Measurements from ENCODE around the gene ARSA.
A peak's percentile ranks its signal among the peaks of the same experiment; 100 is the strongest.

ARSA gene

DNA sequence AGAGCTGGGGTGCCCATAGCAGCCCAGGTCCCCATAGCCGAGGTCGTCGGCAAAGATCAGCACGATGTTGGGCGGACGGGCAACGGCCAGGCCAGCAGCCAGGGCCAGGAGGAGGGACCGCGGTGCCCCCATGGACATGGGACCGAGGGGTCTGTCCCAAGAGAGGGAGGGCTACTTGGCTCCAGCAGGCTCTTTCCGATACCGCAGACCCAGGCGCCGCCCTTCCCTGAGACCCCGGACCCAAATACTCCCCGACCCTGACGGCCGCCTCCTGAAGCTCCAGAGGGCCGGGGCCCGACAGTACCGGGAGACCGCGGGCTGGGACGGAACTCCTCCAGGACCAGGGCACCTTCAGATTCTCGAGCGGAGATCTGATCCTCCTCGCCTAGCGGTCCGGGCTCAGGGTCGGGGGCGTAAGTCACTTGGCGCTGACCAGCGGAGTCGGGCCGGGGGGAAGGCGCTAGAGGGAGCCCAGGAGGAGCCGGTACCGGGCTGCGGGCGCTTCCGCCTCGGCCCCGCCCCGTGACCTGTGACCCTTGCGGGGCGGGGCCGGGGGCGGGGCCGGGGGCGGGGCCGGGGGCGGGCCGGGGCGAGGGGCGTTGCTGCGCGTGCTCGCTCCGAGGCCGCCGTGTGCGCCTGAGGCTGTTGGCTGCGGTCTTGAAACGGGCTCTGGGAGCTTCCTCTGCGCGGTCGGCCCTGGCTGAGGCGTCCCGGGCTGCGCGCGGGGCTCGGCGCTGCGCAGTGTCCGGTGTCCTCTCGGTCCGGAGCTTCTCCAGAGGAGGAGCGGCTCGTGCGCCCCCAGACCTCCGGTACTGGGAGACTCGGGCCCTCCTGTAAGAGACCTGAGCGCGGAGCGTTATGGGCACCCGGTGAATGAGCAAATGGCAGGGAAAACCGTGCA is at the start of gene ARSA:
Gene ARSA, minus strand, starts transcription at position 511 of the 901 bp plus-strand sequence. Its CDS starts 373 bp downstream, at position 138.
- Histone ChIP-seq H3K27ac (ENCODE audit: low read length) (no peak within 1 kb of the TSS), H3K4me1 (ENCODE audit: control insufficient read depth, low read depth, low read length) (no peaks in the 10 kb centered on the region), H3K9me3 (ENCODE audit: control insufficient read depth, low read depth, low read length) (no peaks in the 10 kb centered on the region), H3K36me3 (ENCODE audit: control insufficient read depth, low read depth, low read length) (no peaks in the 10 kb centered on the region), H3K27me3 (ENCODE audit: control insufficient read depth, insufficient read depth, low read length) (peaks cover 14% of the 10 kb centered on the region), H3K4me3 (ENCODE audit: low read length) (peak within 1 kb of the TSS; percentile 81), H3K9ac (ENCODE audit: low read length) (peak within 1 kb of the TSS; percentile 45)

DNA sequence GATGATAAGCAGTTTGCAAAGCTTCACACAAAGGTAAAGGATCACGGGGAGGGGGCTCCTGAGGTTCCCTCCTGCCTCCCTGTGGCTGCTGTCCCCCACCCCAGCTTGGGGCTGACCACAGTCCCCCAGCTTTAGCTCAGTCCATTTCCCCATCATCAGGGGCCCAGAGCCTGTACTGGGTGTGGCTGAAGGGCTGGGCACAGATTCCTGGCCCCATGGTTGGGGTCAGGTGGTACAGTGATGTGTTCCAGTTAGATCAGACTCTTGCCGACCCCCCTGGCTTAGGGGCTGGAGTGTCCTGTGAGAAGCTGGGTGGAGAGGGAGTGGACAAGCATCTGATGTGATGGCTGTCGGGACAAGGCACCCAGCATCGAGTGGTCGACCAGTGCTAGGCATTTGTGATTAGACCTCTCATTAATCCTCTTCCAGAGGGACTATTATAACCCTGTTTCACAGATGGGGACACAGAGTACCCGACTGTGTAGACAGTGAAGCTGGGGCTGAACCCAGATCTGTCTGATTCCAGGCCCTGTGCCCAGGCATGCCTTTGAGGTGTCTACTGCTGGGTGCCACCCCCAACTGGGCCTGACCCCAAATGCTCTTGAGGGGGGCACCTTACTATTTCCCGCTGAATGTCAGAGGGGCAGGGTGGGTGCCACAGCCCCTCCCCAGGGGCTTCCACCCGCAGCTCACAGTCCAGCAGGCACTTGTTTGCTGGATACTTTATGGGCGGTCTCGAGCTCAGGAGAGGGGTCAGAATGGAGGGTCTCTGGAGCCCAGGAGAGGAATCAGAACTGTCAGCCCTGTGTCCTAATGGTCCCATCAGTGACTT is 48.9 kb upstream of the ARSA start:
- H3K9me3 ChIP-seq (ENCODE audit: control insufficient read depth, low read depth, low read length) = no peaks in the 10 kb centered on the region
- no peak overlapping the region for H3K27ac ChIP-seq (ENCODE audit: low read length)
- peaks cover 5% of the 10 kb centered on the region for H3K4me1 ChIP-seq (ENCODE audit: control insufficient read depth, low read depth, low read length)
- peaks cover 19% of the 10 kb centered on the region for H3K27me3 ChIP-seq (ENCODE audit: control insufficient read depth, insufficient read depth, low read length)
- no peak overlapping the region for H3K4me3 ChIP-seq (ENCODE audit: low read length)
- H3K36me3 ChIP-seq (ENCODE audit: control insufficient read depth, low read depth, low read length) = no peaks in the 10 kb centered on the region
- H3K9ac ChIP-seq (ENCODE audit: low read length) = no peak overlapping the region

DNA sequence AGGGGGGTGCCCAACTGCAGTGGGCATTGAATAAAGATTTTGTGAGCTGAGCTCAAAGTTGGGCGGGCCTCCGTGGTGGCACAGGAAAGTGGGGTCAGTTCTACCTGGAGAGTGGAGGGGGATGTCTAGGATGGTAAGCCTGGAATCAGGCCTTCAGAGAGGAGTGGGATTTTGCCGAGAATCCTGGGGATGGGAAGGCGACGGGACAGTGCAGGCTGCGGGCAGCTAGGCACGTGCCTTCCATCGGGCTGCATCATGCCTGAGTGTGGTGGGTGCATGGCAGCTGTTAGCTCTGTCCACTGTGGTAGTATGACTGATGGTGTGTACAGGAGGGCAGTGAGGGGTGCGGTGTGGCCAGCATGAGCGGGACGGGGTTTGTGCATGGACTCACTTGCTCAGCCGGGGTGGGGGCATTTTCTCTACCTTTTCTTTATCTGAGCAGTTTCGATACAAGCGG is 48.3 kb upstream of the ARSA start:
- H3K9ac ChIP-seq (ENCODE audit: low read length) = no peak overlapping the region
- no peak overlapping the region for H3K27ac ChIP-seq (ENCODE audit: low read length)
- H3K4me1 ChIP-seq (ENCODE audit: control insufficient read depth, low read depth, low read length) = peaks cover 5% of the 10 kb centered on the region
- peaks cover 19% of the 10 kb centered on the region for H3K27me3 ChIP-seq (ENCODE audit: control insufficient read depth, insufficient read depth, low read length)
- H3K9me3 ChIP-seq (ENCODE audit: control insufficient read depth, low read depth, low read length) = no peaks in the 10 kb centered on the region
- H3K4me3 ChIP-seq (ENCODE audit: low read length) = no peak overlapping the region
- H3K36me3 ChIP-seq (ENCODE audit: control insufficient read depth, low read depth, low read length) = no peaks in the 10 kb centered on the region

DNA sequence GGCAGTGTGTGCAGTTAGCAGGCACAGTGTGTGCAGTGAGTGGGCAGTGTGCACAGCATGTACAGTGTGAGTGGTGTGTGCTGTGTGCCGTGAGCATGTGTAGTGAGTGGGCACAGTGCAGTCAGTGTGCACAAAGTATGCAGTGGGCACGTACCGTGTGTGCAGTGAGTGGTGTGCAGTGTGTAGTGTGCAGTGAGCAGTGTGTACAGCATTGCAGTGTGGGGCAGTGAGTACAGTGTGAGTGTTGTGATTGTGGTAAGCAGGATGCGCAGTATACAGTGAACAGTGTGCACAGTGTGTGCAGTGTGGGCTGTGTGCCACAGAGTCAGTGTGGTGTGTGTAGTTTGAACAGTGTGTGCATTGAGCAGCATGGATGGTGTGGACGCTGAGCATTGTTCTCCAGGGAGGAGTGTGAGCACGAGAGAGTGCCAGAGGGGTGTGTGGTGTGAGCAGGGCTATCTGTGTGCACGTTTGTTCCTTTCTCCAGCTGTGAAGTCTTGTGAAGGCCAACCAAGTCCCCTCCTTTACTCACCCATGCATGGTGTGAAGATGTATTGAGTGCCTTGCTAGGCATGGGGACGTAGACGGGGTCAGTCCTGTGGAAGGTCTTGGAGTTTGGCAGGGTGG is 47.7 kb upstream of the ARSA start:
- H3K9me3 ChIP-seq (ENCODE audit: control insufficient read depth, low read depth, low read length) = no peaks in the 10 kb centered on the region
- no peak overlapping the region for H3K27ac ChIP-seq (ENCODE audit: low read length)
- H3K27me3 ChIP-seq (ENCODE audit: control insufficient read depth, insufficient read depth, low read length) = peaks cover 19% of the 10 kb centered on the region
- H3K4me3 ChIP-seq (ENCODE audit: low read length) = peak overlapping the region; percentile 66
- no peak overlapping the region for H3K9ac ChIP-seq (ENCODE audit: low read length)
- peaks cover 5% of the 10 kb centered on the region for H3K4me1 ChIP-seq (ENCODE audit: control insufficient read depth, low read depth, low read length)
- no peaks in the 10 kb centered on the region for H3K36me3 ChIP-seq (ENCODE audit: control insufficient read depth, low read depth, low read length)

DNA sequence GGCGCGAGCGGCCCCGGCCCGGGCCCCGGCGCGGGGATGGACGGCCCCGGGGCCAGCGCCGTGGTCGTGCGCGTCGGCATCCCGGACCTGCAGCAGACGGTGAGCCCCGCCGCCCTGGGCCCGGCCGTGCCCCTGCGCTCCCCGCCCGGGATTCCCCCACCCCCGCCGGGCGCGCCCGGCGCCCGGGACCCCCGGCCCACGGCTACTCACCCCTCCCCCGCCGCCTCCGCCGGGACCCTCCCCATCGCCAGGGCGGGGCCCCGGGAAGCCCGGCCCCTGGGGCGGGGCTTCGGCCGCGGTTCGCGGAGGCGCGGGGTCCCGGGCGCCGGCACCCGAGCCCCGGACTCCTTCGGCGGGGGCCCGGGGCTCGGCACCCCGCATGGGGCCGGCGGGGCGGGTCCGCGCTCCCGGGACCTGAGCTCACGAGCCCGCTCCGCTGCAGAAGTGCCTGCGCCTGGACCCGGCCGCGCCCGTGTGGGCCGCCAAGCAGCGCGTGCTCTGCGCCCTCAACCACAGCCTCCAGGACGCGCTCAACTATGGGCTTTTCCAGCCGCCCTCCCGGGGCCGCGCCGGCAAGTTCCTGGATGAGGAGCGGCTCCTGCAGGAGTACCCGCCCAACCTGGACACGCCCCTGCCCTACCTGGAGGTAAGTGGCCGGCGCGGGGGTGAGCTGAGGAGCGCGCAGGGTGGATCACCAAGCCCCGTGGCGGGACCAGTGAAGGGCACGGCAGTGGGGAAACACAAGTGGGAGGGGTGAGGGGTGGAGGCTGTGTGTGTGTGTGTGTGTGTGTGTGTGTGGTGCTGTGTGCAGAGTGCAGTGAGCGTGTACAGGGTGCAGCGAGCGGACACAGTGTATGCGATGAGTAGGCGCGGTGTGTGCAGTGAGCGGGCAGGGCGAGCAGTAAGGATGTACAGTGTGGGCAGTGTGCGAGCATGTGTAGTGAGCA is 46.9 kb upstream of the ARSA start:
- Histone ChIP-seq H3K4me3 (ENCODE audit: low read length) (peak overlapping the region; percentile 66), H3K9me3 (ENCODE audit: control insufficient read depth, low read depth, low read length) (no peaks in the 10 kb centered on the region), H3K36me3 (ENCODE audit: control insufficient read depth, low read depth, low read length) (no peaks in the 10 kb centered on the region), H3K27me3 (ENCODE audit: control insufficient read depth, insufficient read depth, low read length) (peaks cover 19% of the 10 kb centered on the region), H3K9ac (ENCODE audit: low read length) (peak overlapping the region; percentile 12), H3K4me1 (ENCODE audit: control insufficient read depth, low read depth, low read length) (peaks cover 5% of the 10 kb centered on the region), H3K27ac (ENCODE audit: low read length) (no peak overlapping the region)

DNA sequence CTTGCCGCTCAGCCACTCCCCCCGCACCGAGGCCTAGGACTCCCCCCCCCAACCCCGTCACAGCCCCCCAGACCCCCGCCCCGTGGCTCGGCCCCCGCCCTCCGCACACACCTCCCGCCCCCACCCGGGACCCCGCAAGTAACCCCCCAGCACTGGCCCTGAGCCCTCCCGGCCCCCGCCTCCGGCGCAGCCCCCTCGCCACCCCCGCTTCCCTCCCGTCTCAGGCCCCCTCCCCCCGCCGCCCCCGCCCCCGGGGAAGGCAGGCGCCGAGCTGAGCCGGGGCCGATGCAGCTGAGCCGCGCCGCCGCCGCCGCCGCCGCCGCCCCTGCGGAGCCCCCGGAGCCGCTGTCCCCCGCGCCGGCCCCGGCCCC is 46.2 kb upstream of the ARSA start:
- no peaks in the 10 kb centered on the region for H3K36me3 ChIP-seq (ENCODE audit: control insufficient read depth, low read depth, low read length)
- peaks cover 5% of the 10 kb centered on the region for H3K4me1 ChIP-seq (ENCODE audit: control insufficient read depth, low read depth, low read length)
- H3K27ac ChIP-seq (ENCODE audit: low read length) = no peak overlapping the region
- H3K9me3 ChIP-seq (ENCODE audit: control insufficient read depth, low read depth, low read length) = no peaks in the 10 kb centered on the region
- no peak overlapping the region for H3K9ac ChIP-seq (ENCODE audit: low read length)
- H3K27me3 ChIP-seq (ENCODE audit: control insufficient read depth, insufficient read depth, low read length) = peaks cover 19% of the 10 kb centered on the region
- peak overlapping the region; percentile 57 for H3K4me3 ChIP-seq (ENCODE audit: low read length)

DNA sequence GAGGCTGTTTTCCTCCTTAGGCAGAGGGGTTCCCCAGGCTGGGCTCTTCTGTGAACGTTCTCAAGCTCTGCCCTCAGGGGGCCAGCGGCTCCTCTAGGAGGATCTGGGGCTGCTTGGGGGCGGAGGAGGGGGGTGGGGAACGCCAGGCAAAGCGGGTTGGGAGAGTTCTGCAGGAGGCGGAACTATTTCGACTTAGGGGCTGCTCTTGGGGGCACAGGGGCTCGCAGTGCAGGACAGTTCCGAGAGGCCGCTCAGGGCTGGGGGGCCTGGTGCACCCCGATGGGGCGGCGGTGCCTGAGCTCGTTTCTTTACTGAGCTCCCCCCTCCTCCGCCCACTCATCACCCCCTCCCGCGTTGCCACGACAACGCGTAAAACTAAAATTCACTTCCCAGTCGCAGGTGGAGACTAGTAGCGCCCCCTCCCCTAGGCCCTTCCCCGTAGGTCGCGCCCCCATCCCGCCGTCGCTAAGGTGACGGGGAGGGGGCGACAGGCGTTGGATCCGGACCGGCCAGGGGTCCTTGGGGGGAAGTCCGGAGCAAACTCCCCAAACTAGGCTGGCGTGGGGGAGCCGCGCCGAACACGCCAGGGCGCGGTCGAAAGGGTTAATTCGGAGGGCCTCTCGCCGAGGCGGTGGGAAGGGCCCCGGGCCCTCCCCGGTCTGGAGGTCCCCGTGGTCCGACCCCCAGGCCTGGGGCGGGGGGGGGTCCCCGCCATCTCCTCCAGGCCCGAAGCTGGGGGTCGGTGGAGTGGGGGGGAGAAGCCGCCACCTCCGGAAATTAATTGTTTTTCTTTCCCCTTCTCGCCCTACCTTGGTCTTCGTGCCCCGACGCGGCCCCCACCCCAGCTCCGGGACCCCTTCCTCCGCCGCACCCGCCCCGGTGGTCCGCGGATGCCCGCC is 45.5 kb upstream of the ARSA start:
- Histone ChIP-seq H3K27me3 (ENCODE audit: control insufficient read depth, insufficient read depth, low read length) (peaks cover 19% of the 10 kb centered on the region), H3K36me3 (ENCODE audit: control insufficient read depth, low read depth, low read length) (no peaks in the 10 kb centered on the region), H3K27ac (ENCODE audit: low read length) (no peak overlapping the region), H3K4me1 (ENCODE audit: control insufficient read depth, low read depth, low read length) (peaks cover 5% of the 10 kb centered on the region), H3K9me3 (ENCODE audit: control insufficient read depth, low read depth, low read length) (no peaks in the 10 kb centered on the region), H3K9ac (ENCODE audit: low read length) (peak overlapping the region; percentile 32), H3K4me3 (ENCODE audit: low read length) (peak overlapping the region; percentile 57)

DNA sequence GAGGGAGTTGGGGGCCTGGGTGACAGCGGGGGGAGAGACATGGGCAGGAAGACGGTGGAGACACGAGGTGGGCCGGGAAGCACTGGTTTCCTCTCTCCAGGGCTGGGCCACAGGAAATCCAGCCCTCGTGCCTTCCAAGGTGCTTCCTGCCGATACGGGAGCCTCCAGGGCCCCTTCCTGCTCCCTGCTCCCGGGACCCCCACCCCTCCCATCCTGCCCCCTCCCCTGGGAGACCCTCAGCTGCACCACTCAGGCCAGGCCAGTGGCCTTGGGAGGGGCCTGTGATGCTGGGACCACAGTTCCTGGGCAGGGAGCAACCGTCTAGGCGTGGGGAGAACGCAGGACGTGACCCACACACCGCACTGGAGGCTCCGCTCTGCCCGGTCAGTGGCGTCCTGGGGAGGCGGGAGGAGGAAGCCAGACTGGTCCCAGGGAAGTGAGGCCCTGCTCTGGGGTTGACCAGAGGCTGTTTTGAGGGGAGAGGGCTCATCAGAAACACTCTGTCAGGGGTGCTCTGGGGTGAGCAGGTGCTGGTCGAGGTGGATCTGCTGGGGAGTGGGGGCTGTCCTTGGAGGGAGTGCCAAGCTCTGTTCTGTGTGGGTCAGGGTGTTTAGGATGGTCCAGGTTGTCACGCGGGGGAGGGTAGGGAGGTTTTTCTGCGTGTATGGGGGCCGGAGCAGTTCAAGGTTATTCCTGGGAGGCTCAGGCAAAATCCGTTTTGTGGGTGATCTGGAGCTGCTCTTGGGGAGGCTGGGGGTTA is 44.7 kb upstream of the ARSA start, which contains the start of gene SHANK3:
Gene SHANK3, plus strand, starts transcription at position 353 of the 760 bp plus-strand sequence.
- Histone ChIP-seq H3K4me1 (ENCODE audit: control insufficient read depth, low read depth, low read length) (peaks cover 5% of the 10 kb centered on the region), H3K36me3 (ENCODE audit: control insufficient read depth, low read depth, low read length) (no peaks in the 10 kb centered on the region), H3K27ac (ENCODE audit: low read length) (no peak within 1 kb of the TSS), H3K9ac (ENCODE audit: low read length) (peak within 1 kb of the TSS; percentile 32), H3K27me3 (ENCODE audit: control insufficient read depth, insufficient read depth, low read length) (peaks cover 19% of the 10 kb centered on the region), H3K4me3 (ENCODE audit: low read length) (peak within 1 kb of the TSS; percentile 57), H3K9me3 (ENCODE audit: control insufficient read depth, low read depth, low read length) (no peaks in the 10 kb centered on the region)

DNA sequence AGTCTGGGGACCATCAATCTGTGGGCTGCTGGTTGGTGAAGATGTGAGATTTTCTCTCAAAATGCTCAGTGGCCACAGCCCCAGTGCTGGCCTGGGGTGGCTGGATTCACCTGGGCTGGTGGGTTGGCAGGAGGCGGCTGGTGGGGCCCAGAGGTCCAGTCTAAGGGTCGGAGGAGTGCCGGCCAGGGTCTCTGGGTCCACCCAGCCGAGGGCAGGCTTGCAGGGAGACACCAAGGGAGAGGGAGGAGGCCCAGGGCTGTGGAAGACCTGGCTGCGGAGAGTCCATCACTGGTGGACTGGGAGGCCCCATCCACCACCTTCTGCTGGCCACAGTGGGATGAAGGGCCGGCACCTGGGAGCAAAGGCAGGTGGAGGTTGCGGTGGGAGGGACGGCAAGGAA is 44.1 kb upstream of the ARSA start:
- peaks cover 5% of the 10 kb centered on the region for H3K4me1 ChIP-seq (ENCODE audit: control insufficient read depth, low read depth, low read length)
- no peak overlapping the region for H3K27ac ChIP-seq (ENCODE audit: low read length)
- no peaks in the 10 kb centered on the region for H3K36me3 ChIP-seq (ENCODE audit: control insufficient read depth, low read depth, low read length)
- no peaks in the 10 kb centered on the region for H3K9me3 ChIP-seq (ENCODE audit: control insufficient read depth, low read depth, low read length)
- peaks cover 19% of the 10 kb centered on the region for H3K27me3 ChIP-seq (ENCODE audit: control insufficient read depth, insufficient read depth, low read length)
- no peak overlapping the region for H3K9ac ChIP-seq (ENCODE audit: low read length)
- H3K4me3 ChIP-seq (ENCODE audit: low read length) = no peak overlapping the region

Measured in iPS-18a (cell line).